Duodenal mucosa (tissue), 2 donors: ENCODE measurements around the gene MEGF6.

ENCODE experiments used
- H3K27ac ChIP-seq: one replicate; pipeline ENCODE4 v1.7.0; 2013; ENCODE audit warnings: low read depth, low read length
- H3K27me3 ChIP-seq, 2 donors: one replicate each; pipeline ENCODE4 v1.7.0; 2013; ENCODE audit warnings: low read length in 2 of 2, control low read depth in 1 of 2; ENCODE audit not compliant: insufficient read depth in 2 of 2, control insufficient read depth in 1 of 2
- H3K36me3 ChIP-seq, 2 donors: one replicate each; pipeline ENCODE4 v1.7.0; 2013; ENCODE audit warnings: low read length in 2 of 2, control low read depth in 1 of 2; ENCODE audit not compliant: insufficient read depth in 2 of 2, control insufficient read depth in 1 of 2
- H3K4me1 ChIP-seq, 2 donors: one replicate each; pipeline ENCODE4 v1.7.0; 2013; ENCODE audit warnings: low read length in 2 of 2, control low read depth in 1 of 2; ENCODE audit not compliant: insufficient read depth in 2 of 2, control insufficient read depth in 1 of 2
- H3K4me3 ChIP-seq, 2 donors: one replicate each; pipeline ENCODE4 v1.7.0; 2013; ENCODE audit warnings: low read length in 2 of 2, low read depth in 1 of 2
- H3K9ac ChIP-seq, 2 donors: one replicate each; pipeline ENCODE4 v1.7.0; 2013; ENCODE audit warnings: low read length in 2 of 2, low read depth in 1 of 2
- H3K9me3 ChIP-seq, 2 donors: one replicate each; pipeline ENCODE4 v1.7.0; 2013; ENCODE audit warnings: low read length in 2 of 2, control low read depth in 1 of 2; ENCODE audit not compliant: control insufficient read depth in 1 of 2

MEGF6 gene

DNA sequence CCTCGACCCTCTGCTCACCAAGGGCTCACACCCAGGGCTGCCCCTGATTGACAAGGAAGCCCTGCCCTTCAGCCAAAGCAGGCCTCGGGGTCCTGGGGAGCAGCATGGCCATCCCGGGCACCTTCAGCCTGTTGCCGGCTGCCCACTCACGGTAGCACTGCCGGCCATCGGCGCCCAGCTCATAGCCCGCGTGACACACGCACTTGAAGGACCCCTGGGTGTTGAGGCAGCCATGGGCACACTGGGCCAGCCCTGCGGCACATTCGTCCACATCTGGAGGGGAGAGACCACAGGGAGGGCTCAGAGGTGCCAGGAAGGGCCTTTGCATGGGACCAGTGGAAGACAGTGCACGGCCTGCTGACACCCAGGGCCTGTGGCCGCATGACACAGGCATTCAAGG lies 99.5 kb downstream of the MEGF6 start:
- Histone ChIP-seq H3K27ac (no peak overlapping the region), H3K36me3 (no peaks in the 10 kb centered on the region), H3K9ac (no peak overlapping the region), H3K9me3 (no peaks in the 10 kb centered on the region), H3K27me3 (no peaks in the 10 kb centered on the region), H3K4me1 (no peaks in the 10 kb centered on the region), H3K4me3 (no peak overlapping the region)

DNA sequence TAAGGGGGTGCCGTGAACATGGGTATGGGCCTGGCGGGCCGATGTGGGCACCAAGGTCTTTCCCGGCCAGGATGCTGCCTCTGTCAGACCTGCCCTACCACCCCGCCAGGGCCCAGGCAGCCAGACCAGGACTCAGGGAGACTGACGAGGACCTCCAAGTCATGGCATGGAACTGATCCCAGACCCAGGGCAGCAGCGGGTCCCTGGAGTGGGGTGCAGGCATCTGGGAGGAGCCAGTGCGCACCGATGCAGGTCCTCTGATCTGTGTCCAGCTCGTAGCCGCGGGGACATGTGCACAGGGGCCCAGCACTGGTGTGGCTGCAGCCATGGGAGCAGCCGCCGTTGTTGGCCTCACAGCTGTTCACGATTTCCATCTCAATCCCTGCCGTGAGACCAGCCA lies 100.0 kb downstream of the MEGF6 start:
- H3K27ac ChIP-seq, result no peak overlapping the region
- H3K9ac ChIP-seq, result no peak overlapping the region
- H3K4me3 ChIP-seq, result no peak overlapping the region
- no peaks in the 10 kb centered on the region for H3K36me3 ChIP-seq
- H3K9me3 ChIP-seq, result no peaks in the 10 kb centered on the region
- H3K4me1 ChIP-seq, result no peaks in the 10 kb centered on the region
- no peaks in the 10 kb centered on the region for H3K27me3 ChIP-seq

DNA sequence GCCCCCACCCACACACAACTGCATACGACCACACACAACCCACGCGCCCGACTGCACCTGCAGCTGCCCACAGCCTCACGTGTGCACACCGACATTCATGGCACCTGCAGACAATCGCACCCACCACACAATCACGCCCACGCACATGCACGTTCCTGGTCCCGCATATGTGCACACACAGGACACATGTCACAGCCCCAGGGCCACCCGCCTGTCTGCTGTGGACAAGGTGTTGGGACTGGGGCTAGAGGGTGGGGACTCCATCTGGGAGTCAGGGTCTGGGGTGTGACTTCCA lies 100.4 kb downstream of the MEGF6 start:
- H3K9me3 ChIP-seq, result no peaks in the 10 kb centered on the region
- no peaks in the 10 kb centered on the region for H3K27me3 ChIP-seq
- H3K27ac ChIP-seq, result no peak overlapping the region
- H3K4me1 ChIP-seq, result no peaks in the 10 kb centered on the region
- no peak overlapping the region for H3K9ac ChIP-seq
- H3K36me3 ChIP-seq, result no peaks in the 10 kb centered on the region
- no peak overlapping the region for H3K4me3 ChIP-seq

DNA sequence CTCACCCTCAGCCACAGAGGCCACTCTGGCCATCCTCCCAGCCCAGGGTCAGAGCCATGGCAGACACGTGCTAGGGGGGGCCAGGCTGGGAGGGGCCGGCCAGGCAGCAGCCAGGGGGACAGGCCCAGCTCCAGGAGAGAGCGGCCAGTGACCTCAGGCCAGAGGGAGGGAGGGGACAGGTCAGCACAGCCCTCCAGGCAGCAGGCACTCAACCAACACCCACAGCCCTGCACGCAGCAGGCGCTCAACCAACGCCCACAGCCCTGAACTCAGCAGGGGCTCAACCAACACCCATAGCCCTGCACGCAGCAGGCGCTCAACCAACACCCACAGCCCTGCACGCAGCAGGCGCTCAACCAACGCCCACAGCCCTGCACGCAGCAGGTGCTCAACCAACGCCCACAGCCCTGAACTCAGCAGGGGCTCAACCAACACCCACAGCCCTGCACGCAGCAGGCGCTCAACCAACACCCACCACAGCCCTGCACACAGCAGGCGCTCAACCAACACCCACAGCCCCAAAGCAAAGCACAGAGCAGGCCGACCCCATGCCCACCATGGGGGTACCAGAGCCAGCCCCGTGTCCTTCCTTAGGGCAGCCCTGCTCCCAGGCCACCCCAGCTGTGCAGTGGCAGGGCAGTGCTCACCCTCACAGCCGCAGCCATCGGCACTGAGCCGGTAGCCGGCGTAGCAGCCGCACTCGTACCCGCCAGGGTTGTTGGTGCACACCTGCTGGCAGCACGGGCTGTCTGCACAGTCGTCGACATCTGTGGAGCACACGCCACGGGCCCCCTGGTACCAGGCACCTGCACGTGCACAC lies 101.0 kb downstream of the MEGF6 start:
- Histone ChIP-seq H3K9me3 (no peaks in the 10 kb centered on the region), H3K4me1 (no peaks in the 10 kb centered on the region), H3K36me3 (no peaks in the 10 kb centered on the region), H3K27ac (no peak overlapping the region), H3K4me3 (no peak overlapping the region), H3K27me3 (no peaks in the 10 kb centered on the region), H3K9ac (no peak overlapping the region)

DNA sequence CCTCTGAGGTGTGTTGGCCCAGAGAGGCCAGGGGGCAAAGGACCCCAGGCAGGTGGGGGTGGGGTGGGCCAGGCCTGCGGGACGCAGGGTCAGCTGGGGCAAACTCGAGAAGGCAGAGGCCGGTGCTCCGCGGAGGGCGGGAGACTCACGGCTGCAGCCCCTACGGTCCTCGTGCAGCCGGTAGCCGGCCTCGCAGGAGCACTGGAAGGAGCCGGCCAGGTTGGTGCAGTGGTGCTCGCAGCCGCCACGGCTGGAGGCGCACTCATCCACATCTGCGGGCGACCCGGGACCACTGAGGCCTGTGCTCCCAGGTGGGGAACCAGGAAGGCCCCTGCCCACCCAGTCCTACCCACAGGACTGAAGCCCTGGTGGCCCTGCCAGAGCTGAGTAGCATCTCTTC lies 101.6 kb downstream of the MEGF6 start:
- Histone ChIP-seq H3K27me3 (no peaks in the 10 kb centered on the region), H3K27ac (no peak overlapping the region), H3K9ac (no peak overlapping the region), H3K4me3 (no peak overlapping the region), H3K36me3 (no peaks in the 10 kb centered on the region), H3K4me1 (no peaks in the 10 kb centered on the region), H3K9me3 (no peaks in the 10 kb centered on the region)

DNA sequence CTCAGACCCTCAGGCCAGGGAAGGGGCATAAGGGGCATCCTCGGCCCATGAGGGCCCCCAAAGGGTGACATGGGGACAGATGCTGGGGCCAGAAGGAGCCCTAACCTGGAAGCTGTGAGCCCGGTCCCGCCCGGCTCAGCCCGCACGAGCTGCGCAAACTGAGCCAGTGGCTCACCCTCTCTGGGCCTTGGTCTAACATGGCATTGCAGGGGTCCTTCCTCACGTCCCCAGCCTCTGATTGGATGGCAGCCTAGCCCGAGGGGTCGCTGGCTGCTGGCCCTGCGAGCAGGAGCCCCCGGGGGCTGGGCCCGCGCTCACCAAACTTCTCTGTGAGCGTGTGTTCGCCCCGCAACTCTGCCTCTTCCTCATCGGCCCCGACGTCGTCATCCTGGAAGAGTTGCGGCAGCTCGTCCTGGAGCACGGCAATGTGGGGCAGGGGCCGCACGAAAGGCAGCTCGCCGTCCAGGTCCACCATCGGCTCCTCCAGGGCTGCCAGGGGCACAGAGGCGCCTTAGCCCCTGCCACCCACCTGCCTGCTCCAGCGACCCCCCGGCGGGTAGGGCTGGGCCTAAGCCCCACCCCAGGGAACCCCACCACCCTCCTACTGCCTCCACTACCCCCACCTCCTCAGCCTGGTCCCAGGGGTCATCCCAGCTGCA lies 102.4 kb downstream of the MEGF6 start:
- no peaks in the 10 kb centered on the region for H3K36me3 ChIP-seq
- no peak overlapping the region for H3K9ac ChIP-seq
- no peaks in the 10 kb centered on the region for H3K27me3 ChIP-seq
- no peak overlapping the region for H3K27ac ChIP-seq
- H3K4me3 ChIP-seq, result no peak overlapping the region
- no peaks in the 10 kb centered on the region for H3K9me3 ChIP-seq
- no peaks in the 10 kb centered on the region for H3K4me1 ChIP-seq

DNA sequence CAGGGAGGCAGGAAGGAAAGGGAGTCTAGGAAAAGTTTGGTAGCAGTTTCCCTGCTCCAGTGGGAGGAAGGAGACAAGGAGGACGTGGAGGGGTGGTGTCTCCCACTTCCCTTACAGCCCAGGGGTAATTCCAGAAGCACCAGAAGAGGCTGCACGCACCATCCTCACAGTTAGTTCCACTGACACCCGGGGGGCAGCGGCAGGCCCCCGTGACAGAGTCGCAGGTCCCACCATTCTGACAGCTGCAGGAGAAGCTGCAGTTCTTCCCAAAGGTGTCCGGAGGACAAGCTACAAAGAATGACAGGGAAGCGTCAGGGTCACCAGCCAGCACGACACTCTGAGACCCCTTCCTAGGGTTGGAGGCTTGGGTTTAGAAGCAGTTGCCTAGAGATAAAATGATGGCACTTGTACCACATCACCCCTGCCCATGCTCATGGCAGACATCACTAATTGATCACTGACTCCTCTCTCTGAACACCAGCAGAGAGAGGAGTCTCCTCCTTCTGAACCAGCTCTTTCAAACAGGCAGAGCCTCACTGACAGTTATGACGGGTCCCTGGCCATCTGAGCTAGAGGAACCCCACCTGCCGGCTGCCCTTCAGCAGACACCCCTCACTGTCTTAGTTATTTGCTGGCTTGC lies 103.6 kb downstream of the MEGF6 start:
- H3K27ac ChIP-seq, result no peak overlapping the region
- H3K36me3 ChIP-seq, result no peaks in the 10 kb centered on the region
- H3K9ac ChIP-seq, result no peak overlapping the region
- no peaks in the 10 kb centered on the region for H3K4me1 ChIP-seq
- no peaks in the 10 kb centered on the region for H3K27me3 ChIP-seq
- H3K9me3 ChIP-seq, result no peaks in the 10 kb centered on the region
- H3K4me3 ChIP-seq, result no peak overlapping the region

DNA sequence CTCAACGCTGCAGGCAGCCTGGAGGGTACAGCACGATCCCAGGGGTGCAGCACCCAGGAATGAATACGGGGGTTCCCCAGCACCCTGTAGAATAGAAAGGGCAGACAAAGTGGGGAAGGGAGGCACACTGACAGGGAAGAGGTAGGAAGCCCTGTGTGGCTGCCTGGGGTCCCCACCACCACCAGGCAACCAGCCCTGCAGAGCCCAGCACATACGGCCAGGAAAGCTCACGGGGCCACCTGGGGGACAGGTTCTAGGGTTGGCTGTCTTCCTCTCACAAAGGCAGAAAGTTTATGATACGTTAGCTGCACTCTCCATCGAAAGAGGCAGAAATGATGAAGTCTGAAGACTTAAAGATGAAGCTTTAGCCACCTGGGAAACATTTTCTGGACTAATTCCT lies 104.4 kb downstream of the MEGF6 start:
- Histone ChIP-seq H3K4me3 (no peak overlapping the region), H3K9ac (no peak overlapping the region), H3K27me3 (no peaks in the 10 kb centered on the region), H3K36me3 (no peaks in the 10 kb centered on the region), H3K27ac (no peak overlapping the region), H3K9me3 (no peaks in the 10 kb centered on the region), H3K4me1 (no peaks in the 10 kb centered on the region)

DNA sequence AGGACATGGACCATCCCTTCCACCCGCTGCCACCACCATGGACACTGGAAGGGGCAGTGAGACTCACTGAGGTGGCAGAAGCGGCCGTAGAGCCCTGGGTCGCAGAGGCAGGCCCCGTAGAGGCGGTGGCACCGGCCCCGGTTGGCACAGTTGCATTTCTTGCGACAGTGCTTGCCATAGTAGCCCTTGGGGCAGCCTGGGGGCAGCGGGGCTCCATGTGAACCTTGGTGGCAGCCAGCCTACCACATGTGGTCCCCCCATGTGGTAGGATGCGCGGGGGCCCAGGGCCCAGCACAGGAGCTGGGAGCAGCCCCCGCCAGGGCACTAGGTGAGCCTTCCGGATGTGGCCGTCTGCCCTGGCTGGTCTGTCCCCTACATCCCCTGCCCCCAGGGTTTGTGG lies 105.3 kb downstream of the MEGF6 start:
- Histone ChIP-seq H3K27me3 (no peaks in the 10 kb centered on the region), H3K9me3 (no peaks in the 10 kb centered on the region), H3K36me3 (no peaks in the 10 kb centered on the region), H3K9ac (no peak overlapping the region), H3K4me1 (no peaks in the 10 kb centered on the region), H3K27ac (no peak overlapping the region), H3K4me3 (no peak overlapping the region)

DNA sequence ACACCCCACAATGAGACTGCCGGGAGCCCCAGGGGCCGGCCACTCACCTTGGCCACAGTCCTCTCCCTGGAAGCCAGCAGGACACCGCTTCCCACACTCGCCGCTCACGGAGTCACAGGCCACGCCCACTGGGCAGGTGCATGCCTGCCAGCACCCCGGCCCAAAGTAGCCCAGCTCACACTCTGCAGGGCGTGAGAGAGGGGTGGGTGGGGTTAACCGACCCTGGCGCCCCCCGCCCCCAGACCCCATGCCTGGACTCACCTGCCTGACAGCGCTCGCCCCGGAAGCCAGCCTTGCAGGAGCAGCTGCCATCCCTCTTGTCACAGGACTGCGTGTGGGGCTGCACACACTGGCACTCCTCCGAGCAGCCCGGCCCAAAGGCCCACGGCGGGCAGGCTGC lies 106.1 kb downstream of the MEGF6 start:
- Histone ChIP-seq H3K9ac (no peak overlapping the region), H3K36me3 (no peaks in the 10 kb centered on the region), H3K27ac (no peak overlapping the region), H3K4me1 (no peaks in the 10 kb centered on the region), H3K27me3 (no peaks in the 10 kb centered on the region), H3K4me3 (no peak overlapping the region), H3K9me3 (no peaks in the 10 kb centered on the region)
